Caco-2 (cell line): ENCODE measurements around the gene GAK. TPM values are rescaled to one million over a fixed set of nuclear protein-coding genes. Genes with fewer than 3 reads are reported as not detected.
"Not testable (repeated sequence)": the region's sequence is repeated elsewhere in the genome, so short reads cannot be mapped to it uniquely, and the experiment has no call there.

Experiments
- BruUV-seq: library from RNA; stranded (reverse); fragments of 400-500 nt; replicated peaks from 2 replicates; lab custom pipeline; 2021; lab: Mats Ljungman, UMichigan
- CTCF ChIA-PET: fragments of 300-600 bp; sonication (Branson Sonifier 250); formaldehyde crosslinking; loops from one replicate; lab custom pipeline; 2022; ENCODE audit warnings: antibody characterized with exemption; lab: Charles Lee
- POLR2A ChIA-PET: fragments of 300-600 bp; sonication (Branson Sonifier 250); formaldehyde crosslinking; loops from one replicate; lab custom pipeline; 2022; ENCODE audit warnings: antibody characterized with exemption; lab: Charles Lee
- DNase-seq, 2 experiments: peaks; one replicate each; pipeline versions ENCODE4 v3.0.0 to v3.0.0-alpha.2; 2020 to 2022
- H3K27me3 ChIP-seq: replicated peaks from 2 replicates; pipeline ENCODE4 v1.6.0; 2011; ENCODE audit warnings: low read length; ENCODE audit not compliant: control insufficient read depth, insufficient read depth
- H3K36me3 ChIP-seq: 2 replicates; pipeline ENCODE4 v1.5.1; 2011; ENCODE audit warnings: low read length; ENCODE audit not compliant: control insufficient read depth, insufficient read depth
- H3K4me1 ChIP-seq: fragments of 250-450 bp; sonication (Bioruptor Pico); 2 replicates; pipeline ENCODE4 v1.5.1; 2020; ENCODE audit warnings: mild to moderate bottlenecking
- H3K4me3 ChIP-seq: 2 replicates; pipeline ENCODE4 v1.5.1; 2011; ENCODE audit warnings: low read depth, mild to moderate bottlenecking, control low read depth, low read length
- H3K9me3 ChIP-seq: fragments of 250-450 bp; sonication (Bioruptor Pico); 2 replicates; pipeline ENCODE4 v1.5.1; 2020; ENCODE audit warnings: mild to moderate bottlenecking, moderate library complexity
- H3K27ac Mint-ChIP-seq: one replicate; pipeline ENCODE4 v1.8.0; 2022; ENCODE audit warnings: mixed read lengths; ENCODE audit not compliant: unreplicated experiment
- H3K27me3 Mint-ChIP-seq: one replicate; pipeline ENCODE4 v1.8.0; 2022; ENCODE audit warnings: mixed read lengths; ENCODE audit not compliant: insufficient read depth, unreplicated experiment
- H3K36me3 Mint-ChIP-seq: one replicate; pipeline ENCODE4 v1.8.0; 2022; ENCODE audit warnings: mild to moderate bottlenecking, mixed read lengths; ENCODE audit not compliant: insufficient read depth, unreplicated experiment
- H3K4me1 Mint-ChIP-seq: one replicate; pipeline ENCODE4 v1.8.0; 2022; ENCODE audit warnings: low read depth, mixed read lengths; ENCODE audit not compliant: unreplicated experiment
- H3K4me3 Mint-ChIP-seq: one replicate; pipeline ENCODE4 v1.8.0; 2022; ENCODE audit warnings: mild to moderate bottlenecking, moderate library complexity, mixed read lengths; ENCODE audit not compliant: unreplicated experiment
- H3K9me3 Mint-ChIP-seq: one replicate; pipeline ENCODE4 v1.8.0; 2022; ENCODE audit warnings: mixed read lengths; ENCODE audit not compliant: unreplicated experiment
- intact Hi-C: fragments of 100-400 bp; cut with micrococcal nuclease; formaldehyde crosslinking; loops from one replicate; pipeline ENCODE4 v1.10.0; 2022; ENCODE audit not compliant: unreplicated experiment
- total RNA-seq: library from RNA; stranded (reverse); gene quantifications from 2 replicates; pipeline ENCODE4 v1.2.3, GENCODE V29; 2022
- TF ChIP-seq, protein P1 (sequence below), 2 experiments: fragments of 200-600 bp in 1 of 2; IDR thresholded peaks; 1 replicate in 1 of 2; 2 replicates in 1 of 2; pipeline versions ENCODE4 v1.5.1 to v1.8.0; 2011 to 2022; ENCODE audit warnings: antibody characterized with exemption in 1 of 2, control low read depth in 1 of 2, inconsistent platforms in 1 of 2, low read depth in 1 of 2, low read length in 1 of 2, mild to moderate bottlenecking in 1 of 2, moderate library complexity in 1 of 2; ENCODE audit not compliant: insufficient read depth in 1 of 2, severe bottlenecking in 1 of 2, unreplicated experiment in 1 of 2

Gene GAK
- total RNA-seq, 1 experiment from 2014 or later: 126 TPM

DNA sequence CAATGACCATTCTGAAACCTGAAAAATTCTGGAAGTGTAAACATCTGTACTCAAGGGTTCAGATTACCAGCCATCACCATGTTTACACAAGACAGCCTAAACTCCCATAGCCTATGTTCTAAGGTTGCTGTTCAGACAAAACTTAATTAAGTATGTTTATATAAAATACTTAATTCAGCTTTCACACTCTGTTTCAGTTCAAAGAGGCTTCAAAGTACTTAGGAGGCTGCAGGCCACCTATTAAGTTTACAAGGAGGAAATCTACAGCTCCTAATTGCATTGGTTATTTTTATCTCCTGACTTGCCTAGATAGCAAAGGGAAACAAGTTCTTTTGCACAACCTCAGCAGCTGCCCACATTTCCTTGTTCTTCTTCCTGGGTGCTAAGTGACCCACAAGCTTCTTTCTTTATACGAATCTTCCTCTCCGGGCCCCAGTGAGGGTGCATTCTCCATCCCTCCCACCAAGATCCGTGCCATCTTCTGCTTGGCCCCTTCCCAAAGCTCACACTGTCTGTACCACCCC, 2.0 kb downstream of the GAK start:
- H3K36me3 Mint-ChIP-seq: peaks cover 21% of the 10 kb centered on the region
- intact Hi-C loops: loop anchor here (5.0 kb wide), 2 partner anchors 42 to 62 kb away; partner anchors contain the start of genes DGKQ and SLC26A1
- H3K4me3 Mint-ChIP-seq: peak overlapping the region; percentile 86
- H3K27me3 Mint-ChIP-seq: no peaks in the 10 kb centered on the region
- ChIA-PET CTCF (no interaction called here), POLR2A (no interaction called here)
- Histone ChIP-seq H3K9me3 (no peaks in the 10 kb centered on the region), H3K36me3 (no peaks in the 10 kb centered on the region), H3K4me1 (peaks cover 11% of the 10 kb centered on the region), H3K27me3 (no peaks in the 10 kb centered on the region), H3K4me3 (no peak overlapping the region)
- TF ChIP-seq, protein P1, sequence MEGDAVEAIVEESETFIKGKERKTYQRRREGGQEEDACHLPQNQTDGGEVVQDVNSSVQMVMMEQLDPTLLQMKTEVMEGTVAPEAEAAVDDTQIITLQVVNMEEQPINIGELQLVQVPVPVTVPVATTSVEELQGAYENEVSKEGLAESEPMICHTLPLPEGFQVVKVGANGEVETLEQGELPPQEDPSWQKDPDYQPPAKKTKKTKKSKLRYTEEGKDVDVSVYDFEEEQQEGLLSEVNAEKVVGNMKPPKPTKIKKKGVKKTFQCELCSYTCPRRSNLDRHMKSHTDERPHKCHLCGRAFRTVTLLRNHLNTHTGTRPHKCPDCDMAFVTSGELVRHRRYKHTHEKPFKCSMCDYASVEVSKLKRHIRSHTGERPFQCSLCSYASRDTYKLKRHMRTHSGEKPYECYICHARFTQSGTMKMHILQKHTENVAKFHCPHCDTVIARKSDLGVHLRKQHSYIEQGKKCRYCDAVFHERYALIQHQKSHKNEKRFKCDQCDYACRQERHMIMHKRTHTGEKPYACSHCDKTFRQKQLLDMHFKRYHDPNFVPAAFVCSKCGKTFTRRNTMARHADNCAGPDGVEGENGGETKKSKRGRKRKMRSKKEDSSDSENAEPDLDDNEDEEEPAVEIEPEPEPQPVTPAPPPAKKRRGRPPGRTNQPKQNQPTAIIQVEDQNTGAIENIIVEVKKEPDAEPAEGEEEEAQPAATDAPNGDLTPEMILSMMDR (IDR thresholded peaks at IDR 0.05; ENCODE audit: insufficient read depth in 1 of 2, low read depth in 1 of 2, low read length in 1 of 2, severe bottlenecking in 1 of 2, unreplicated experiment in 1 of 2): no peak
- H3K27ac Mint-ChIP-seq: peak overlapping the region; percentile 92
- DNase-seq: no peak
- no TSS peak for BruUV-seq
- no peaks in the 10 kb centered on the region for H3K9me3 Mint-ChIP-seq
- peaks cover 16% of the 10 kb centered on the region for H3K4me1 Mint-ChIP-seq

DNA sequence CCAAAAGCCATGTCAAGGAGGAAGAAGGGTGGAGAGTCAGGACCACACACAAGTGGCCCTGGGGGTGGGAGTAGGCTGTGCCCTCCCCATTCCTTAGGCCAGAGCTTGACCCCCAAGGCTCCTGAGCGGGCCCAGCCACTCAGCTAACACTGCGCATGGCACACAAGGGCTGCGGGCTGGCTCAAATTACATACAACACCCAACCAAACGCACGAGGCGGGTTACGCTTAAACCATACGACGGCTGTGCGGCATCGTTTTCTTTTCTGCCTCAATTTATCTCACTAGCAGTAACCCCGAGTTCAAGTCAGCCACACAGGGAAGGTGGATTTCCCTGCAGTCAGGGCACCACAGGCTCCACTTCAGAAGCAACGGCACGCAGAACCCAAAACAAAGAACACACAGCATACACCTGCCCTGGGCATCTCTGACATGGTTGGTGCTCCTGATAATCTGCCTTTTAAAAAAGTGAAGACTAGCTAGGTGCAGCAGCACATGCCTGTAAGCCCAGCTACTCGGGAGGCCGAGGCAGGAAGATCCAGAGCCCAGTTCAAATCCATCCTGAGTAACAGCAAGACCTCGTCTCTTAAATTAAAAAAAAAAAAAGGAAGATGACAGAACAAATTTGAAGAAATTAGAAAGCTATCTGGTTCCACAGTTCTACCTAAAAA, 2.9 kb downstream of the GAK start:
- Histone ChIP-seq H3K4me3 (no peak overlapping the region), H3K27me3 (no peaks in the 10 kb centered on the region), H3K9me3 (no peaks in the 10 kb centered on the region), H3K36me3 (no peaks in the 10 kb centered on the region), H3K4me1 (peaks cover 11% of the 10 kb centered on the region)
- no TSS peak for BruUV-seq
- TF ChIP-seq, protein P1 (IDR thresholded peaks at IDR 0.05; ENCODE audit: insufficient read depth in 1 of 2, low read depth in 1 of 2, low read length in 1 of 2, severe bottlenecking in 1 of 2, unreplicated experiment in 1 of 2): no peak
- no peak for DNase-seq
- peaks cover 21% of the 10 kb centered on the region for H3K36me3 Mint-ChIP-seq
- ChIA-PET POLR2A (no interaction called here), CTCF (no interaction called here)
- no peak overlapping the region for H3K4me3 Mint-ChIP-seq
- no peaks in the 10 kb centered on the region for H3K27me3 Mint-ChIP-seq
- H3K4me1 Mint-ChIP-seq: peaks cover 16% of the 10 kb centered on the region
- H3K27ac Mint-ChIP-seq: no peak overlapping the region
- H3K9me3 Mint-ChIP-seq: no peaks in the 10 kb centered on the region
- intact Hi-C loops: no loop called here

DNA sequence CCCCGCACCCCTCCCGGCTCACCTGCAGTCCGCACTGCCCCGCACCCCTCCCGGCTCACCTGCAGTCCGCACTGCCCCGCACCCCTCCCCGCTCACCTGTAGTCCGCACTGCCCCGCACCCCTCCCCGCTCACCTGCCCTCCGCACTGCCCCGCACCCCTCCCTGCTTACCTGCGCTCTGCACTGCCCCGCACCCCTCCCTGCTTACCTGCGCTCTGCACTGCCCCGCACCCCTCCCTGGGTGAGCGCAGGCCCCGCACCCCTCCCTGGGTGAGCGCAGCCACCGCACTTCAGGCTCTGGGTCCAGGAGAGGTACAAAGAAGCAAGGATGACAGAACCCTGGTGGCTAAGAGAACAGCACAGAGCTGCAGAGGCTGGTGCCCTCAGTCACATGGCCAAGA, 4.5 kb downstream of the GAK start:
- CTCF ChIA-PET, BruUV-seq, H3K4me3 ChIP-seq: not testable (repeated sequence)

More for the DNA sequence above, 4.5 kb downstream of the GAK start:
- H3K36me3 ChIP-seq, H3K9me3 Mint-ChIP-seq, intact Hi-C loops, H3K27ac Mint-ChIP-seq, DNase-seq, H3K27me3 Mint-ChIP-seq, POLR2A ChIA-PET, H3K27me3 ChIP-seq, H3K9me3 ChIP-seq, H3K4me3 Mint-ChIP-seq: not testable (repeated sequence)
- Mint-ChIP-seq H3K4me1 (peaks cover 16% of the 10 kb centered on the region), H3K36me3 (peaks cover 21% of the 10 kb centered on the region)
- peaks cover 11% of the 10 kb centered on the region for H3K4me1 ChIP-seq
